ENCODE data around the gene SEMA5A.

The SEMA5A gene

DNA sequence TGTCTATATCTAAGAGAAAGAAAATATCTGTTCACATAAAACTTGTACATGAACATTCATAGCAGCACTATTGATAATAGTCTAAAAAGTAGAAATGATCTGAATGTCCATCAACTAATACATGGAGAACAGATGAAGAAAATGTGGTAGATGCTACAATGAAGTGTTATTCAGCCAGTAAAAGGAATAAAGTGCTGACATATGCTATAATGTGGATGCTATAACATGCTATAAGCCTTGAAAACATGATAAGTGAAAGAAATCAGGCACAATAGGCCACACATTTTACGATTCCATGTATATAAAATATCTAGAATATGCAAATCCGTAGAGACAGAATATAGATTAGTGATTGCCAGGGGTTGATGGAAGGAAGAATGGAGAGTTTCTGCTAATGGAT, 146.8 kb downstream of the SEMA5A start:
- no peak for DNase-seq (ENCODE audit: low spot score)

DNA sequence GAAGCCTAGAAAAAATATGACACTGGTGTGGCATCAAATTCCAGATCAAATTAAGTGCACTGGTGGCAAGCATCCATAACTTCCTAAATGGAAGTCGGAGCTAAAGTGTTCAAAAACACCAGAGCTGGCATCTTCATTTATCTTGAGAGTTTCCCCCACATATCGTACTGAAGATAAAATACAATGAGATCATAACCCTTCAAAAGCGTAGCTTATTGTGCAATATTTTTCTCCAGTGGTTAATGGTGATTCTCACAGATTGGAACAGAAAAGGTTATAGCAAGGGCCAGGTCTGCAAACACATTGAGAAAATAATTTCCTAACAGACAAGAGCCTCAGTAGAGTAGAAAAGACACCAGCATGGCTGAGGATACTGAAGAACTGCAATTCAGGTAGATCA, 147.6 kb downstream of the SEMA5A start:
- DNase-seq (ENCODE audit: low spot score): no peak

DNA sequence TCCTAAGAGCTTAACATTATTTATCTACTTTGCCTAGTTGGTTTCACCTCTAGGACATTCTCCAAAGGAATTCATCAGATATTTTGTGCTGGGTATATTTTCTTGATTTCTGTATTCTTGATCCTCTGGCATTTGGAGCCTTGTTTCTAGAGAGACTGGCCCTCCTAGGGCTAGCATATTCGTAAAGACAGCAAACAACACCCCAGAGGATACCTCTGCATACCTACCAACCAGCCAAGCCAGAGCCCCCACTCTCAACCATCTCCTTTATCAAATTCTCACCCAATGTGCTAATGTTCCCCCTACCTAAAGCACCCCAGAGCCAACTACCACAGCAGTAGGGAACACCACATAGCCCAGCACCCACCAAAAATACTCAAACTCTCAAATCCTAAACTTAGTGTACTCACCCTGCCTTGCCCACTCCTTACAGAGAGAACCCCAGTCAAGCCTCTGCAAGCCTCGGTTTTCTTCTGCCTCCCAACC, 149.5 kb downstream of the SEMA5A start:
- no peak for DNase-seq (ENCODE audit: low spot score)

DNA sequence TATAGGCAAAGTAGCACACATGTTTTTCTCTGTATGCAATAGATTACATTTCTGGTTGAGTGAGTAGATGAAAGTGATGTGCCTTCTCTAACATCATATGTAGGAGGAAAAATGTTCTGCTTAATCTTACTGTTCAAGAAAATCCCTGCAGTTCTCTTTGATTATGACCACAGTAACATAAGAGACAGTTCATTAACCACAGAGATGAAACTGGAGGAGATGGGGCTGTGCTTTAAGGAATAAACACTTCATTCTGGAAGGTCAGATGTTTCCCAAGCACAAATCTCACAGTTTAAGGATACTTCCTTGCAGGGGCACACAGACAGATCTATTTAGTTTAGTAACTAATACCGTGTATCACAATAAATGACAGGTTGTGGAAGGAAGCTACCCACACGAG, 150.2 kb downstream of the SEMA5A start:
- DNase-seq (ENCODE audit: low spot score): no peak

DNA sequence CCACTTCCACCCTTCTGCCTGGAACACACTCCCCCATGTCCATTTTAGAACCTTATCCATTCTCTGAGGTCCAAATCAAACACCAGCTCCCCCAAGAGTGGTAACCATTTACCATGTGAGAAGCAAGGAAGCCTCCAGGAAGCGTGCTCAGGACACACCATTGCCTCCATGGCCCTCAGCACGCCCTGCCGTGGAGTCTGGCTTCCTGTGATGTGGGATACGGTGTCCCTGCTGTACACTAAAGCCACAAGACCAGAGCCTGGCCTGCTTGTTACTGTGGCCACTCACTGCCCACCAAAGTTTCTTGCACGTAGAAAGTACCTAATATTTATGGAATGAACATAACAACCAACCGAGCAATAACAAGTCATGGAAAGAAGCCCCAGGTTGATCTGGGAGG, 151.7 kb downstream of the SEMA5A start:
- no peak for DNase-seq (ENCODE audit: low spot score)

DNA sequence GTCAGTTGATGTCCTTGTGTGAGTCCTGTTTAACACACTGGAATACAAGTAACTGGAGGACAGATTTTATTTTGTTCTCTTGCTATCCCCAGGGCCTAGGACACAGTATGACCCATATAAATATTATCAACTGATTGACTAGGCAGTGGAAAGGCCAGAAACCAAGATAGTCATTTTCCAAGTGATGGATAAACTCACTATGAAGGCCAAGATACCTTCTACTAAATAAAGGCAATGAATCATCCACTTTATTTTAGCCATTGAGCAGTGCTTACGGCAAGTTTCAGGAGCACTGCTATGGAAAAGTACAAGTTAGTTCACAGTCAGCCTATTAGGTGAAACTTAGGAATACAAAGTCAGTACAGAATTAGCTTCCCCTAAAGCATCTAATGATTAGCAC, 153.2 kb downstream of the SEMA5A start:
- no peak for DNase-seq (ENCODE audit: low spot score)

DNA sequence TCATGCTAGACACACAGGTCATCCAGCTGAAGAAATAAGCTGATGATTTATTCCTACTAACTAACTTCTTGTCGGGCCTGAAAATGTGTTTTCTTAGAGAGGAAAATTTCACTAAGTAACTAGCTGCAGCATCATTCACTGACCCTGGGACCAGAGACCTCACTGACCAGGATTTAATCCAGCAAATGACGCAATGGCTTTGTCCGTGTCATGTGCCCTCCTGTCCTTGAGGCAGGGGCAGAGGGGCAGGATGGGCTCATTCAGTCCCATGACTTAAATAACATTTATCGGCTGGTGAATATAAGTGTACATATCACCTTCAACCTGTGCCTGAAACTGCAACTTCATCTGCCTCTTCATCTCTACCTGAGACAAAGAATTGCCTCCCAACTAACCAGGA, 154.8 kb downstream of the SEMA5A start:
- DNase-seq (ENCODE audit: low spot score): no peak

DNA sequence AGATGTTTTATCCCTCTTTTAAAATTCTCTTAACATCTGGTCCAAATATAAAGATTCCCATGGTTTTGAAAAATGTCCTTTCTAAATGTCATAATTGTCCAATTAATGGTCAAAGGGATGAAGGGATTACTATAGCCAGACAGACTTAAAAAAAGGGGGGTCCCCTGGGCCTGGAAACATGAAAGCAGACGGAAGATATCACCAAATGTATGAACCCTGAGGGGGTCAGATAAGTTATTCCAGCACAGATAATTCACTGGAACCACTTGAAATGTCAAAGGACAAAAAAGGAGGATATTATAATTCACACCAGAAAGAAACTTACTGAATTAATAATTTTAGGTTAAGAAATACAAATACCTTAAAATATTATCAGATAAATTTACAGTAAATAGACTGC, 155.8 kb downstream of the SEMA5A start:
- DNase-seq (ENCODE audit: low spot score): no peak

DNA sequence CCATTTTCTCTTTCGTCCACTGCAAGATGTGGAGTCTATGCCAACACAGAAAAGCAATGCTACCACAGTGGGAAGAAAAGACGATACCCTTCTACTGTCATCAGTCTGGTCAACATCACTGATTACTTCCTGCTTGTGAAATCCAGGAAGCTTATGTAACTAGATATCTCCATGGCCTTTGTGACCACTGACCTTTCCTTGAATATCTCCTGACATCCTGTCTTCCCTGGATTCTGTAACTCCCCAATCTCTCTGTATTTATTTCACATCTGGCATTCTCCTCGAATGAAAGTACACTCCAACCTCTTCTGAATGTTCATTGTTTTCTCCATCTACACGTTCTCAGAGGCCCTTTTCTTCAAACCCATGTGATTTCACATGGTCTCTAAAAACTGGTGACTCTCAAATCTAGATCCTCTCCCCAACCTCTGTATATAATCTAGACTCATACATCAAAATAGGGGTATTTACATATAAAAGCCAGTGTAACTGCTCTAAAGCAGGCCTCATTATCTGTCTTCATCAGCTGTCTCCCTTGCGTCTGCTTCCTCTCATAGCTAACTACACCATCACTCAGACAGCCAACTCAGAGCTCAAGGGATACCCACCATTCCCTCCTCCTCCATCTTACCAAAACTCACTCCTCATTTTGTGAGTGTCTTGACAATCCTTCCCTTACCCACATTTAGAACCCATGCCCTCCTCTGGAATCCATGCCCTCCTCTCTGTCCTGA, 156.8 kb downstream of the SEMA5A start:
- no peak for DNase-seq (ENCODE audit: low spot score)

DNA sequence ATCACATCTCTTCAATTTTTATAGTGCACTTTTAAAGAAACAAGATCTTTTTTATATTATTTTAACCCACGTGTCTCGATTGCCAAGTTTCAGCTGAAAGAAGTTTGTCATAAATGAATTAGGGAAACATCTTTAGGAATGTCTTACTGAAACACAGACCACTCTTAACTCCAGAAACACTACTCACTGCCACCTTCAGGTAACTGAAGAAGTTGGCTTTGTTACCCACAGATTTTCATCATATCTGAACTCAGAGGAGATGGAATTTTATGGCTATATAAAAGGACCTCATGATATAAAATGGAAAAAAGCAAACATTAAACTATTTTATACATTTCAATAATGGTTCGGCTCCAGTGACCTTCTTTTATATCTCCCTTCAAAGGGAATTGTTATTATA, 158.0 kb downstream of the SEMA5A start:
- DNase-seq (ENCODE audit: low spot score): no peak

DNA sequence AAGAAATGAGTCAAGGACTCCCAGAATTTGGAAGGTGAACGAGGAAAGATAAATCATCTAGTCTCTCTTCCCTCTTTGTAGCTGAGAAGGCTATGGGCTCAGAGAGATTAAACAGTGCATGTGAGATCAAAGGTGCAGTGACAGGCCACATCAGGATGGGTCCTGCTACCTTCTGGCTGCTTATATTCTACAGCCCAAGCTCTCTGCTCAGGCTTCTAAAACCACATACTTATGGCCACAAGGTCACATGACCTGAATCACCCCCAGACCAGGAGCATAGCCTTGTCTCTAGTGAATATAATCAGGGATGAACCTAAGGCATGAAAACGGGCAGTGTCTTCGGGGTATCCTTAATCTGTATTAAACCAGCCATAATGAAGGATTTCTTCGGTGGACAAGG, 158.9 kb downstream of the SEMA5A start:
- no peak for DNase-seq (ENCODE audit: low spot score)

DNA sequence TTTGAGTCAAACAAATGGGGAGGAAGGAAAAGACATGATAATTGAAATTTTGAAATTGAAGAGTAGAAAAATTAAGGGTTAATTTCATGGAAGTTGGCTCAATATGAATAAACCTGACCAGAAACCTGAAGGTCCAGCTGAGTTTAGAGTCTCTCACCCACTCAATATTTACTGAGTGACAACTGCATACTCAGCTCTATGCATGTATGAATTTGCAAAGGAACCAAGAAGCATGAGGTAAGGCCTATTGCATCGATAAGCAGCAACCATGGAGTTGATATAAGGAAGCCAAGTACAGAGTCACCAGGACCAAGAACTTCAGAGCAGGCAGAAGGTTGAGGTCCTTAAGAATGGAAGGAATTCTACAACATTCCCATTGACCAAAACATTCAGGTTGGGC, 163.4 kb downstream of the SEMA5A start:
- DNase-seq (ENCODE audit: low spot score): no peak

DNA sequence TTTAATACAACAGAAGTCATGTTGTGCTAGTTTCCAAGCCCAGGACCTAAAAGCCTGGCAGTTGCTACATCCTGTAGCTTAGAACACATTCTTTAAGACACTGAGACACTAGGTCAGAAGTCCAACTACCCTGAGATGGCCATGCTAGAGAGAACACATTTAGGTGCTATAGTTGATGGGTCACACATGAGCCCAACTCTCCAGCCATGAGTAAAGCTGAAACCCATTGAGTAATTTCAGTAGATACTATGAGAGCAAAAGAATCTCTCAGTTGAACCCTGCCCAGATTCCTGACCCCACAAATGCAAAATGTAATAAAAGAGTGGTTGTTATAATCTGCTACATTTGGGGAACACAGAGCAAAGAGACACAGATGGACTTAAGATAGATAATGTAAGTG, 164.4 kb downstream of the SEMA5A start:
- no peak for DNase-seq (ENCODE audit: low spot score)

DNA sequence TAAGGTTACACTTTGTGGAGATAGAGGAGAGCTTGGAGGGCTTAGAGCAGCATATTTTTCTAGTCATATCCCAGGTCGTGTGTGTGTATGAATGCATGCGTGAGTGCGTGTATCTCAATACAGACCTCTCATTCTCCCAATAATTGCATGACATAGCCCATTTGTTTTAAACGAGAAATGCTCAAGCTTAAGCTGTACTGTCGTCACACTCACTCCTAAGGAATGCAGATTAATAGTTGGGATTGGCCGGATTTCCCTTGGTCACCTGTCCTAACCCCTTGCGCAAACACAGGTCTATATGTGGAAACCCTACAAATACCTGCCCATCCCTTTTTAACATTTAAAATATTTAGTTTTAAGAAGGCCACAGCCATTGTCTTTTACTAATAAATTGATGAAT, 165.8 kb downstream of the SEMA5A start:
- DNase-seq (ENCODE audit: low spot score): no peak

DNA sequence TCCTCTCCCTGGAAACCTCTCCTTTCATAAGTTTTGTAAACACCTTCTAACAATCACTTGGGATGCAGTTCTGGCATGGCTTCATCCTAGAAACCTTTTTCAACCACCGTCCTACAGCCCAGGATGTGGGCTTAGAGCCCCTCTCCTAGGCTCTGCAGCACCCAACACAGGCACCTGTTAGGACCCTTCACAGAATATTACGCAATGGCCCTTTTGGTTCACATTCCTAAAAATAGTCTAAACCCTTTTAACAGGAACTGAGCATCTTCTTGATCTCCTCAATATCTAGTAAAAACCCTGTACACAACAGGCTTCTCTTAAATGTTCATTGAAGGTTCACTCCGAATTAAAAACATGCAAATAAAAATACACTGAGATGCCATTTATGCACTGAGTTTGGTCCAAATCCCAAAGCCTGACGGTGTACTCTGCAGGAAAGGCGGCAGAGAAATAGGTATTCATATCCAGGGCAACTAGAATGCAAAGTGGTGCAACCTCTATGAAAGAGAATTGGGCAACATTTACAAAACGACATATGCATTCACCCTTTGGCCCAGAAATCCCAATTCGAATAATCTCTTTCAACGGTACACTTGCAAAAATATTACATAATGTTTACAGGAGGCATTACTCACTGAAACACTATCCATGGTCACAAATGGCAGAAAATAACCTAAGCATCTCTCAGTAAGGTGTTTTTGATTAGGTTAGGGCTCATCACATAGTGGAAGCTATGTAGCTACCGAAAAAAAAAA, 169.3 kb downstream of the SEMA5A start:
- DNase-seq (ENCODE audit: low spot score): no peak

DNA sequence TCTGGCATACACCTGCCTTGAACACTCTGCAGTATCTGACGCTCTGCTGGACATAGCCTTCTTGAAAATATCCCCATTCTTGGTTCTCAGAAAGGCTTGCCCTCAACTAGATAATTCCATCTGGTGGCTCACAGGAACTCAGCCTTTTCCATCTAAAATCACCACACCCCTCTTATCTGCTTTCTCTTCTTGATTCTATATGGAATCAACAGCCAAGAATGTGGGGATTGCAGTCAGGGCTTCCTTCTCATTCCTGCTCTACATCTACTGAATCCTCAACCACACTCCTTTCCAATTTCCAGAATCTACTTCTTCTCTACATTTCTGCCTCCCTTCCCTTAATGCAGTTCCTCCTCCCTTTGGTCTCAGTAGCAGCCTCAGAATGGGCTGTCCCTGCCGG, 170.1 kb downstream of the SEMA5A start:
- no peak for DNase-seq (ENCODE audit: low spot score)

DNA sequence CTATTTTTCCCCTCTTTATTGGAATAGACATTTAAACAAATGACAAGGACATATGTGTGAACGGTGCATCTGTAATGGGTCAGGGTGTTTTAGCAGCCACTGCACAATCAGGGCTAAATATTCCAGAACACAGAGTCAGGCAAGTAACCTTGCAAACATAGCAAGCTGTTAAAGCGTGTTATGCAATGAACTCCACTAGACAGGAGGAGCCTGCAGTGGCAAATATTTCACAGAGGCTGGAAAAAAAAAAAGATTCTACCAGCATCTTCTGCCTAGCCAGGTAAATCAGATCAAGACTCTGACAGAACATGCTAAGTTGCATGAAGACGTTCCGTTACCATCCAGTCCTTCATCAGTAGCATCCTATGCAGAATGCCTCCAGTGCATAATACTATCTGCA, 171.8 kb downstream of the SEMA5A start:
- DNase-seq (ENCODE audit: low spot score): no peak

DNA sequence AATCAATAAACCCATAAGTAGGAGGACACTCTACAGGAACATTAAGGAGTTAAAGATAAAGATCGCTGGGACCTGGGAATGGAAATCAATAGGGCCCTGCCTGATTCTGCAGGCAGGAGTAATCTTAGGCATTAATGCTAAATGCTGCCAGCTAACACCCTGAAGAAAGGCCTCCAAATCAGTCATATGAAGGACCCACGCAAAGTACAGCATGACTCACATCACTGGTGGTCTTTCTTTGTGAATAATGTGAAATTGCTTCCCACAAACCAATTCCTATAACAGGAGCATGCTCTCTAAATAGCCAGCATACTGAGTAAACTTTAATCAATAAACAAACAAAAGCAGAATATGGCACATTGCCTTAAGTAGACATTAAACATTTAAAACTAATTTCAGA, 172.3 kb downstream of the SEMA5A start:
- no peak for DNase-seq (ENCODE audit: low spot score)

DNA sequence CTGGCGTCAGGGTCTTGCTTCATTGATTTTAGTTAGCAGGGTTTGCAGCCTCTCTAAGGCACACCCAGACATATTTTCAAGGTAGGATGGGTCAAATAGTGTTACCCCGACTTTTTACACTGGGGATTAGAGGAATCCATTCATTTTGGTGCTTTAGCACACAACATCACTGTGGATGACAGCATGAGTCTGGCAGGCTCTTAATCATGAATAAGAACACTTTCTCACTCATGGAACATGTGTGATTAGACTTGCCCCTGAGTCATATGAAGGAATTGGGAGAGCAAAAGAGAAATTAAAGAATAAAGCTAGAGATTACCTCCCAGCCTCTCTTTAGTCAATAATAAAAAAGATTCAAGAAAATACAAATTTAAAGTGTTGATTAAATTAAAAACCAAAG, 175.6 kb downstream of the SEMA5A start:
- no peak for DNase-seq (ENCODE audit: low spot score)

DNA sequence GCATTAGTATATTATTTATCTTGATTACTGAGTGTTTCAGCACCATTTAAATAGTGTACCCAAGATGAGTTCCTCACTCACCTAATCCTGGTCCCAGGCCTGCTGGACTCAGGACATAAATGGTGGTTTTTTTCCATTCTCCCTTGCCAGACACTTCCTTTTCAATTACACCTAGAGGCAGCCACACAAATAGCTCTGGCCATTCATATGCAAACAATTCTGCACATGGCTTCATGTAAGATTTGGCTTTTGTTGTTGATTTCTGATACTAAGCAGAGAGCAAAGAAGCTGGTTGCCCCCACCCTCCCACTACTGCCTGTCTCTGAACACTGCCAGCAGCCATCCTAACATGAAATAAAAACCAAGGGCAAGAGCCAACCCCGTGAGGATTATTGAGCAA, 180.4 kb downstream of the SEMA5A start:
- DNase-seq (ENCODE audit: low spot score): no peak

DNA sequence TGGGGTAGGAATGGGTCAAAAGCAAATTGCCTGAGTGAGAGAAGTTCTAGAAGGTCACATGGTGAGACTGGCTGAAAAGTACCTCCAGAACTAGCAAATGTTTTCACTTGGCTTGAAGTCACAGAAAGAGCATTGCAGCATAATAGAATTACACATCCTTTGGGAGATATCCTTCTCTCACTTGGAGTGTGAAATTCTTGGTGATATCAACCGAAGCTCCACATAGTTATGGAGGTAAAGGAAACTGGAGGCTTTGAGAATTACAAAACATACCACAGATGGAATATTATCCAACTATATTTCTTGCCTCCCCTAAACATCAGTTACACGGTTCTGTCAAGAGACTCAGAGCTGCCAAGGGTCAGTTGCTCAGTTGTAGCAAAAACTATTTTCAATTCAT, 182.4 kb downstream of the SEMA5A start:
- DNase-seq (ENCODE audit: low spot score): no peak

DNA sequence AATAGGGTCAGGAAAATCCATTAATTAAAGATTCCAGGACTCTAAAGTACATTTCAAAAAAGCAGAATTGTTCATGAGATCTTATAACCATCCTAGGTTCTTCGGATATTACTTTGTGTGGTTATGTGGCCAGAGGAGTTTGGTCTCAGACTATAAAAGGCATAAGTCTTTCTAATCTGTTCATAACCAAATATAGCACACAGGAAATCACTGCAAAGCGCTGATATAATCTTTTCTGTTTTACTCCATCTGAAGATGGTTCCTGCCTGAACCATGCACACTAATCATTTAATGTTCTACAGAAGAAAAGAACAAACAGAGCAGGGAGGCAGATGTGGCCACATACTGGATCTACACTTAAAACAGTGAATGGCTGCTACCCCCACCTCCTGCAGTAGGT, 182.8 kb downstream of the SEMA5A start:
- DNase-seq (ENCODE audit: low spot score): no peak

DNA sequence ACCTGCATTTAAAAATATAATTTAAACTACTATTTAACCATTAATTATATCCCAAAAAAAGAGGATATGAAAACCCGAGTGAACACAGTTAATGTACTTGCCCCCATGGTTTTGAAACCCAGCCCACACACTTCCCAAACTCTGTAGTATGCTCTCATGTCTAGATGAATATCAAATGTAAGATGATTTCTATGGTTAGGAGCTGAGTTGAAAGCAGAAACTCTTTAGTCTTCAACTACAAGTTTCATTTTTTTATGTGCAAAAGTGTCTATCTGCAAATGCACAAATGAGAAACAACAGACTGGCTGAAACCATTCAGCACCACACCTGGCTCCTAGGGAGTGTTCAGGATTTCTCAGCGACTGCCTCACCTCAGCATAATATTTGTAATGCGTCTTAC, 183.3 kb downstream of the SEMA5A start:
- DNase-seq (ENCODE audit: low spot score): no peak

DNA sequence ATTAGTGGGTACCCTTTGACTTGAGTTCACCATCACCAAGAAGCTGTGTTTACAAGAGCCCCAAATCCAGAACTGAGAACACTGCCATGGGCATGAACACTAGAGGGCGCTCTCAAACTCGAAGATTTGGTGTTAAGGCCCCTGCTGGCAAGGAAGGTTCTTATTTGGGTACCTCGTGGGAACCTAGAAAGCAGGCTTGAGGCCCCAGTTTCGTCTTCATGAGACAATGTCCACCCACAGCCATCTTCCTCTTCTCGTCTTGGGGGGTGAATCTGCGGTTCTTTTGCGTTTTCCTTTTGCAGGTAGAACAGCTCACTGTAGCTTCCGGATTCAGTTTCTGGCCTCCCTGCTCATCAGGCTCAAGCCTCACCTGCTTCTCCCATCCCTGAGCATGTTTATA, 184.0 kb downstream of the SEMA5A start:
- peak; percentile 42 for DNase-seq (ENCODE audit: low spot score)

All from CD4-positive, alpha-beta T cell treated with Interleukin-15 for 4 hours (primary cell).